H9 (cell line): ENCODE data around the gene TMEM266. TPM values are rescaled to one million over a fixed set of nuclear protein-coding genes. Genes with fewer than 3 reads are reported as not detected.

Experiments
- DNase-seq: peaks from one replicate; pipeline ENCODE4 v3.0.0-alpha.2; 2017
- H2AFZ ChIP-seq: one replicate; pipeline ENCODE4 v1.6.1; 2013; ENCODE audit warnings: mild to moderate bottlenecking, low read length, control low read depth, moderate library complexity
- H2AK5ac ChIP-seq: 2 replicates; pipeline ENCODE4 v1.6.1; 2013; ENCODE audit warnings: low read length, control low read depth, mixed read lengths; ENCODE audit not compliant: insufficient read length
- H2BK120ac ChIP-seq: one replicate; pipeline ENCODE4 v1.6.1; 2013; ENCODE audit warnings: low read depth, mild to moderate bottlenecking, low read length, control low read depth, inconsistent platforms; ENCODE audit not compliant: poor library complexity, severe bottlenecking
- H2BK12ac ChIP-seq: 2 replicates; pipeline ENCODE4 v1.6.1; 2013; ENCODE audit warnings: low read length, control low read depth, mixed read lengths, low read depth; ENCODE audit not compliant: insufficient read length
- H2BK15ac ChIP-seq: 2 replicates; pipeline ENCODE4 v1.6.1; 2013; ENCODE audit warnings: low read depth, low read length, control low read depth
- H2BK20ac ChIP-seq: one replicate; pipeline ENCODE4 v1.6.1; 2013; ENCODE audit warnings: low read depth, mild to moderate bottlenecking, low read length, control low read depth, inconsistent platforms; ENCODE audit not compliant: poor library complexity, severe bottlenecking
- H2BK5ac ChIP-seq: 2 replicates; pipeline ENCODE4 v1.6.1; 2013; ENCODE audit warnings: low read length, control low read depth, mixed read lengths; ENCODE audit not compliant: insufficient read length
- H3K14ac ChIP-seq: 2 replicates; pipeline ENCODE4 v1.6.1; 2013; ENCODE audit warnings: low read length, control low read depth; ENCODE audit not compliant: insufficient read depth
- H3K18ac ChIP-seq: 2 replicates; pipeline ENCODE4 v1.6.1; 2013; ENCODE audit warnings: low read depth, mild to moderate bottlenecking, mixed read lengths, low read length, control low read depth; ENCODE audit not compliant: insufficient read length
- H3K23ac ChIP-seq: 2 replicates; pipeline ENCODE4 v1.6.1; 2013; ENCODE audit warnings: low read length, control low read depth, mixed read lengths, low read depth; ENCODE audit not compliant: insufficient read length
- H3K23me2 ChIP-seq: 2 replicates; pipeline ENCODE4 v1.6.1; 2013; ENCODE audit warnings: low read depth, mild to moderate bottlenecking, mixed read lengths, low read length, control low read depth; ENCODE audit not compliant: insufficient read length, poor library complexity, severe bottlenecking
- H3K27ac ChIP-seq: 2 replicates; pipeline ENCODE4 v1.5.1; 2013; ENCODE audit warnings: low read length, control low read depth, mixed read lengths, low read depth; ENCODE audit not compliant: insufficient read length
- H3K27me3 ChIP-seq: 2 replicates; pipeline ENCODE4 v1.6.1; 2013; ENCODE audit warnings: low read length, control low read depth, inconsistent platforms; ENCODE audit not compliant: insufficient read depth
- H3K4ac ChIP-seq: 2 replicates; pipeline ENCODE4 v1.6.1; 2013; ENCODE audit warnings: low read depth, mild to moderate bottlenecking, control low read depth, inconsistent platforms, low read length, moderate library complexity
- H3K4me1 ChIP-seq: 2 replicates; pipeline ENCODE4 v1.6.1; 2013; ENCODE audit warnings: low read length, control low read depth, inconsistent platforms; ENCODE audit not compliant: insufficient read depth
- H3K4me2 ChIP-seq: 2 replicates; pipeline ENCODE4 v1.6.1; 2013; ENCODE audit warnings: low read length, control low read depth, mixed read lengths; ENCODE audit not compliant: insufficient read length, insufficient read depth
- H3K56ac ChIP-seq: 2 replicates; pipeline ENCODE4 v1.6.1; 2013; ENCODE audit warnings: low read depth, mild to moderate bottlenecking, mixed read lengths, low read length, control low read depth; ENCODE audit not compliant: insufficient read length
- H3K79me1 ChIP-seq: 2 replicates; pipeline ENCODE4 v1.6.1; 2013; ENCODE audit warnings: low read depth, mild to moderate bottlenecking, moderate library complexity, low read length, control low read depth, inconsistent platforms; ENCODE audit not compliant: insufficient read depth, poor library complexity, severe bottlenecking
- H3K79me2 ChIP-seq: 2 replicates; pipeline ENCODE4 v1.6.1; 2013; ENCODE audit warnings: low read length, control low read depth, inconsistent platforms; ENCODE audit not compliant: insufficient read depth
- H3K9ac ChIP-seq: 2 replicates; pipeline ENCODE4 v1.6.1; 2013; ENCODE audit warnings: low read length, control low read depth, mixed read lengths; ENCODE audit not compliant: insufficient read length; ENCODE audit errors: extremely low read depth
- H3K9me3 ChIP-seq: one replicate; pipeline ENCODE4 v1.6.1; 2013; ENCODE audit warnings: low read depth, low read length, inconsistent platforms; ENCODE audit not compliant: control insufficient read depth
- H3T11ph ChIP-seq: one replicate; pipeline ENCODE4 v1.6.1; 2013; ENCODE audit warnings: mild to moderate bottlenecking, low read length, control low read depth, inconsistent platforms
- H4K20me1 ChIP-seq: one replicate; pipeline ENCODE4 v1.6.1; 2013; ENCODE audit not compliant: control insufficient read depth, insufficient read length, insufficient read depth
- H4K5ac ChIP-seq: 2 replicates; pipeline ENCODE4 v1.6.1; 2013; ENCODE audit warnings: low read depth, mild to moderate bottlenecking, mixed read lengths, low read length, control low read depth; ENCODE audit not compliant: insufficient read length
- H4K8ac ChIP-seq: replicated peaks from 2 replicates; pipeline ENCODE4 v1.6.1; 2013; ENCODE audit warnings: low read length, control low read depth, mixed read lengths, low read depth; ENCODE audit not compliant: insufficient read length
- H4K91ac ChIP-seq: 2 replicates; pipeline ENCODE4 v1.6.1; 2013; ENCODE audit warnings: low read depth, mild to moderate bottlenecking, moderate library complexity, mixed read lengths, low read length, control low read depth; ENCODE audit not compliant: insufficient read length
- H3K27ac Mint-ChIP-seq, 3 experiments: 2 replicates in 2 of 3; 3 replicates in 1 of 3; pipeline ENCODE4 v1.8.0; 2020 to 2021; ENCODE audit warnings: mixed read lengths in 3 of 3, mild to moderate bottlenecking in 1 of 3, moderate library complexity in 1 of 3
- H3K27me3 Mint-ChIP-seq: 2 replicates; pipeline ENCODE4 v1.8.0; 2021; ENCODE audit warnings: low read depth, mild to moderate bottlenecking, moderate library complexity, mixed read lengths
- H3K36me3 Mint-ChIP-seq, 3 experiments: 2 replicates in 2 of 3; 3 replicates in 1 of 3; pipeline ENCODE4 v1.8.0; 2020 to 2021; ENCODE audit warnings: low read depth in 3 of 3, mixed read lengths in 3 of 3; ENCODE audit not compliant: insufficient read depth in 1 of 3
- H3K4me1 Mint-ChIP-seq, 2 experiments: 2 replicates each; pipeline ENCODE4 v1.8.0; 2020; ENCODE audit warnings: mixed read lengths in 2 of 2
- H3K4me3 Mint-ChIP-seq, 2 experiments: 2 replicates in 1 of 2; 3 replicates in 1 of 2; pipeline ENCODE4 v1.8.0; 2020 to 2021; ENCODE audit warnings: mild to moderate bottlenecking in 2 of 2, mixed read lengths in 2 of 2, moderate library complexity in 1 of 2
- H3K9me3 Mint-ChIP-seq, 2 experiments: 2 replicates in 1 of 2; 3 replicates in 1 of 2; pipeline ENCODE4 v1.8.0; 2020; ENCODE audit warnings: mild to moderate bottlenecking in 2 of 2, mixed read lengths in 2 of 2, moderate library complexity in 1 of 2
- WGBS: extraction: QIAGEN DNeasy Blood & Tissue Kit; methylation state at CpG from one replicate; pipeline ENCODE4 v1.1.7; 2013; ENCODE audit warnings: missing lambda C conversion rate, low lambda C conversion rate, mixed read lengths; ENCODE audit not compliant: insufficient read length; ENCODE audit errors: extremely low coverage; 5-methylcytosine and 5-hydroxymethylcytosine counted together
- total RNA-seq: library from RNA; stranded (reverse); gene quantifications from 2 replicates; pipeline ENCODE4 v1.2.1, GENCODE V29; 2021
- TF ChIP-seq, protein P1 (sequence below): fragments of 200-600 bp; sonication (generic); conservative IDR thresholded peaks from 3 replicates; pipeline ENCODE4 v1.8.0; 2021; ENCODE audit warnings: antibody characterized with exemption, mild to moderate bottlenecking

Gene TMEM266
- total RNA-seq, 1 experiment from 2014 or later: 0.81 TPM

DNA sequence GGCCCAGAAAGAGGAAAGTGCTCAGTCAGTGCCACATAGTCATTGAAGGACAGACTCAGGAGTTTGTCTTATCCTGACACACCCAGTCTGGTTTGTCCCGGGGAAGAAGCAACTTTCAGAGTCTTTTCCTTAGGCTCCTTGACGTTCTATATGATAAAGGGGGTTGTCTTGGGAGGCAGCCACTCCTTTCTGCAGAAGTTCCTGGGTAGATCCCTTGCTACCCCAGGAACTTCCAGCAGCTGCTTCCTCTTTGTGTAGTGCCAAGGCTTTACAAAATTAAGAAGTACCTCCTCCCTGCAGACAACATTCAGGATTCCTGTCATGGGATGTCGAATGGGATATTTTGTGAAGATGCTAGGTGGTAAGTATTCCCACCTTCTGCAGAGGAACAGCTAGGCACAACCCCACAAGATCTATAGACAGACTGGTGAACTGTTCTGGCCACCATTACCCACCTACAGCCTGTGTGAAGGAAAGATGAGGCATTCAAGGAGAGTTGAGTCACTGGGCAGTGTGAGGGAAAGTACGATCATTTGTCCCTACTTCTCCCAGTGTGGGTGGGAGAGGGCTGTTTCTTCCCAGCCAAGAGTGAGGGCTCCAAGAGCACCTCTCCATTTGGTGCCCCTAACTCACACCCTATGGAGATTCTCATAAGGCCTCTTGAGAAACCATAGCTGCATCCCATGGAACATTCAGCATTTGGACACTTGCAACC lies 11.3 kb downstream of the TMEM266 start:
- TF ChIP-seq, protein P1, sequence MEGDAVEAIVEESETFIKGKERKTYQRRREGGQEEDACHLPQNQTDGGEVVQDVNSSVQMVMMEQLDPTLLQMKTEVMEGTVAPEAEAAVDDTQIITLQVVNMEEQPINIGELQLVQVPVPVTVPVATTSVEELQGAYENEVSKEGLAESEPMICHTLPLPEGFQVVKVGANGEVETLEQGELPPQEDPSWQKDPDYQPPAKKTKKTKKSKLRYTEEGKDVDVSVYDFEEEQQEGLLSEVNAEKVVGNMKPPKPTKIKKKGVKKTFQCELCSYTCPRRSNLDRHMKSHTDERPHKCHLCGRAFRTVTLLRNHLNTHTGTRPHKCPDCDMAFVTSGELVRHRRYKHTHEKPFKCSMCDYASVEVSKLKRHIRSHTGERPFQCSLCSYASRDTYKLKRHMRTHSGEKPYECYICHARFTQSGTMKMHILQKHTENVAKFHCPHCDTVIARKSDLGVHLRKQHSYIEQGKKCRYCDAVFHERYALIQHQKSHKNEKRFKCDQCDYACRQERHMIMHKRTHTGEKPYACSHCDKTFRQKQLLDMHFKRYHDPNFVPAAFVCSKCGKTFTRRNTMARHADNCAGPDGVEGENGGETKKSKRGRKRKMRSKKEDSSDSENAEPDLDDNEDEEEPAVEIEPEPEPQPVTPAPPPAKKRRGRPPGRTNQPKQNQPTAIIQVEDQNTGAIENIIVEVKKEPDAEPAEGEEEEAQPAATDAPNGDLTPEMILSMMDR: no peak
- H3K9ac ChIP-seq: no peak overlapping the region
- H3K14ac ChIP-seq: no peak overlapping the region
- no CpG with 5 or more reads among the region's 4 CpGs for WGBS
- H4K91ac ChIP-seq: no peak overlapping the region
- no peak overlapping the region for H3K4ac ChIP-seq
- H2AFZ ChIP-seq: no peak overlapping the region
- H2BK12ac ChIP-seq: no peak overlapping the region
- H3K4me1 ChIP-seq: no peaks in the 10 kb centered on the region; the same call in 1 of the 2 replicates
- H2BK5ac ChIP-seq: no peak overlapping the region
- DNase-seq: no peak
- no peaks in the 10 kb centered on the region for H3K9me3 Mint-ChIP-seq
- H3K27me3 ChIP-seq: no peaks in the 10 kb centered on the region
- H3K27ac ChIP-seq: no peak overlapping the region
- H3K56ac ChIP-seq: no peak overlapping the region
- no peaks in the 10 kb centered on the region for H4K20me1 ChIP-seq
- H4K8ac ChIP-seq: no peak overlapping the region
- H3K4me1 Mint-ChIP-seq: peaks cover 2 to 4% of the 10 kb centered on the region in 2 experiments; a peak in 2 of 4 replicates
- no peaks in the 10 kb centered on the region for H3K27me3 Mint-ChIP-seq
- H2BK15ac ChIP-seq: no peak overlapping the region
- H3K79me1 ChIP-seq: no peaks in the 10 kb centered on the region
- H3T11ph ChIP-seq: no peak overlapping the region
- no peak overlapping the region for H4K5ac ChIP-seq
- no peak overlapping the region for H2BK20ac ChIP-seq
- no peaks in the 10 kb centered on the region for H3K9me3 ChIP-seq
- no peak overlapping the region for H2BK120ac ChIP-seq
- H3K36me3 Mint-ChIP-seq: no peaks in the 10 kb centered on the region; a peak in 2 of 7 replicates
- H3K4me2 ChIP-seq: no peak overlapping the region
- H3K27ac Mint-ChIP-seq: no peak overlapping the region
- H3K23me2 ChIP-seq: no peaks in the 10 kb centered on the region
- no peak overlapping the region for H3K4me3 Mint-ChIP-seq
- no peak overlapping the region for H2AK5ac ChIP-seq
- H3K18ac ChIP-seq: no peak overlapping the region
- no peaks in the 10 kb centered on the region for H3K79me2 ChIP-seq
- H3K23ac ChIP-seq: no peak overlapping the region
